D721Med (cell line): Measurements from ENCODE around the gene OGDH.
A peak's percentile ranks its signal among the peaks of the same experiment; 100 is the strongest.
"Not testable (repeated sequence)": the region's sequence is repeated elsewhere in the genome, so short reads cannot be mapped to it uniquely, and the experiment has no call there.

Source experiments
- DNase-seq: peaks from one replicate; pipeline ENCODE4 v3.0.0; 2011; ENCODE audit warnings: low spot score; ENCODE audit not compliant: insufficient read length
- FAIRE-seq: peaks from 2 replicates; lab custom pipeline; 2011; peaks lifted over from hg19 to GRCh38; lab: Jason Lieb, UNC
- CTCF ChIP-seq: IDR thresholded peaks from 2 replicates; pipeline ENCODE4 v1.5.1; 2012; ENCODE audit warnings: mild to moderate bottlenecking, control low read depth; ENCODE audit not compliant: insufficient read depth; ENCODE audit errors: missing control alignments

Gene OGDH

GRCh38 chr7:44606341-44607140 is at the start of gene OGDH:
TSS of gene OGDH (plus strand) at chr7:44606627. CDS start at chr7:44624344, 17,717 bp downstream.
- no peak for TF ChIP-seq CTCF
- peak; percentile 89 for DNase-seq
- no peak for FAIRE-seq

GRCh38 chr7:44557485-44557884 is 48.9 kb upstream of the OGDH start:
- DNase-seq (no peak), FAIRE-seq (no peak)
- TF ChIP-seq CTCF, result no peak

GRCh38 chr7:44559485-44559884 is 46.9 kb upstream of the OGDH start:
- no peak for FAIRE-seq
- no peak for DNase-seq
- no peak for TF ChIP-seq CTCF

GRCh38 chr7:44561481-44561880 is 44.9 kb upstream of the OGDH start:
- no peak for FAIRE-seq
- TF ChIP-seq CTCF, result no peak
- DNase-seq, result no peak

GRCh38 chr7:44561962-44562621 is 44.3 kb upstream of the OGDH start:
- FAIRE-seq (no peak), DNase-seq (no peak)
- TF ChIP-seq CTCF, result no peak

GRCh38 chr7:44562622-44562962 is 43.8 kb upstream of the OGDH start:
- DNase-seq, FAIRE-seq: not testable (repeated sequence)

GRCh38 chr7:44563171-44563679 is 43.2 kb upstream of the OGDH start:
- FAIRE-seq, result no peak
- TF ChIP-seq CTCF, result no peak
- no peak for DNase-seq
